GM23338 (cell line): ENCODE measurements around the gene HPD. TPM values are rescaled to one million over a fixed set of nuclear protein-coding genes. Genes with fewer than 3 reads are reported as not detected.
A peak's percentile ranks its signal among the peaks of the same experiment; 100 is the strongest.

Experiments used
- ATAC-seq: fragments of 200-7000 bp; cut with Tn5 transposase; 3 replicates; pipeline ENCODE4 v1.9.1; 2020
- DNase-seq: peaks from one replicate; pipeline ENCODE4 v3.0.0-alpha.2; 2015; ENCODE audit warnings: low spot score
- H2AFZ ChIP-seq: fragments of 200-600 bp; sonication (generic); 2 replicates; pipeline ENCODE4 v1.8.0; 2016; ENCODE audit warnings: antibody characterized with exemption, mild to moderate bottlenecking, moderate library complexity
- H3F3A ChIP-seq: fragments of 200-600 bp; sonication (generic); replicated peaks from 2 replicates; pipeline ENCODE4 v1.8.0; 2017; ENCODE audit warnings: antibody characterized with exemption, mixed run types, low read depth
- H3K27ac ChIP-seq: fragments of 200-600 bp; sonication (generic); 2 replicates; pipeline ENCODE4 v1.6.1; 2016; ENCODE audit warnings: low read depth
- H3K27me3 ChIP-seq: fragments of 200-600 bp; sonication (generic); 2 replicates; pipeline ENCODE4 v1.8.0; 2016; ENCODE audit warnings: mild to moderate bottlenecking, mixed run types, moderate library complexity; ENCODE audit not compliant: insufficient read depth
- H3K36me3 ChIP-seq: fragments of 200-600 bp; sonication (generic); 2 replicates; pipeline ENCODE4 v1.8.0; 2016; ENCODE audit warnings: mild to moderate bottlenecking; ENCODE audit not compliant: insufficient read depth
- H3K4me1 ChIP-seq: fragments of 200-600 bp; sonication (generic); 2 replicates; pipeline ENCODE4 v1.8.0; 2016; ENCODE audit warnings: mild to moderate bottlenecking, moderate library complexity; ENCODE audit not compliant: insufficient read depth
- H3K4me2 ChIP-seq: fragments of 200-600 bp; sonication (generic); 2 replicates; pipeline ENCODE4 v1.7.1; 2017; ENCODE audit warnings: mixed run types
- H3K4me3 ChIP-seq: fragments of 200-600 bp; sonication (generic); 2 replicates; pipeline ENCODE4 v1.6.1; 2016; ENCODE audit warnings: mixed run types
- H3K79me2 ChIP-seq: fragments of 200-600 bp; sonication (generic); replicated peaks from 2 replicates; pipeline ENCODE4 v1.8.0; 2017; ENCODE audit warnings: mild to moderate bottlenecking; ENCODE audit not compliant: insufficient read depth
- H3K9me2 ChIP-seq: fragments of 200-600 bp; sonication (generic); 2 replicates; pipeline ENCODE4 v1.8.0; 2017; ENCODE audit not compliant: insufficient read depth
- H4K20me1 ChIP-seq: fragments of 200-600 bp; sonication (generic); replicated peaks from 2 replicates; pipeline ENCODE4 v1.8.0; 2017; ENCODE audit warnings: mild to moderate bottlenecking; ENCODE audit not compliant: insufficient read depth
- H3K27ac Mint-ChIP-seq: 2 replicates; pipeline ENCODE4 v1.8.0; 2020; ENCODE audit warnings: inconsistent platforms, mild to moderate bottlenecking, moderate library complexity, mixed read lengths
- H3K27me3 Mint-ChIP-seq: 3 replicates; pipeline ENCODE4 v1.8.0; 2022; ENCODE audit warnings: low read depth, mild to moderate bottlenecking, moderate library complexity, mixed read lengths, inconsistent platforms; ENCODE audit not compliant: insufficient read depth, poor library complexity
- H3K36me3 Mint-ChIP-seq: 3 replicates; pipeline ENCODE4 v1.8.0; 2021; ENCODE audit warnings: low read depth, mild to moderate bottlenecking, inconsistent platforms, moderate library complexity, mixed read lengths
- H3K4me1 Mint-ChIP-seq: 3 replicates; pipeline ENCODE4 v1.8.0; 2020; ENCODE audit warnings: mild to moderate bottlenecking, inconsistent platforms, mixed read lengths
- H3K4me3 Mint-ChIP-seq: 3 replicates; pipeline ENCODE4 v1.8.0; 2021; ENCODE audit warnings: moderate library complexity, mild to moderate bottlenecking, inconsistent platforms, mixed read lengths
- H3K9me3 Mint-ChIP-seq: 3 replicates; pipeline ENCODE4 v1.8.0; 2020; ENCODE audit warnings: moderate library complexity, mild to moderate bottlenecking, inconsistent platforms, mixed read lengths
- CREB1 ChIP-seq: fragments of 250-450 bp; sonication (Bioruptor Pico); IDR thresholded peaks from 2 replicates; pipeline ENCODE4 v1.5.0; 2020; ENCODE audit warnings: low read depth, mild to moderate bottlenecking, moderate library complexity
- ETS1 ChIP-seq: IDR thresholded peaks from 2 replicates; pipeline ENCODE4 v1.6.1; 2016; ENCODE audit warnings: antibody characterized with exemption
- EZH2 ChIP-seq: fragments of 200-600 bp; sonication (generic); IDR thresholded peaks from one replicate; pipeline ENCODE4 v1.8.0; 2017; ENCODE audit warnings: antibody characterized with exemption, mild to moderate bottlenecking, low read depth; ENCODE audit not compliant: unreplicated experiment
- EZH2phosphoT487 ChIP-seq: fragments of 200-600 bp; sonication (generic); IDR thresholded peaks from one replicate; pipeline ENCODE4 v1.8.1; 2018; ENCODE audit warnings: antibody characterized with exemption; ENCODE audit not compliant: unreplicated experiment
- JUNB ChIP-seq: IDR thresholded peaks from one replicate; pipeline ENCODE4 v1.6.1; 2016; ENCODE audit warnings: antibody characterized with exemption; ENCODE audit not compliant: unreplicated experiment
- NANOG ChIP-seq: IDR thresholded peaks from 2 replicates; pipeline ENCODE4 v1.6.1; 2016; ENCODE audit warnings: antibody characterized with exemption, borderline replicate concordance
- POLR2AphosphoS5 ChIP-seq: IDR thresholded peaks from 2 replicates; pipeline ENCODE4 v1.6.1; 2016; ENCODE audit warnings: antibody characterized with exemption, low read depth
- STAT1 ChIP-seq: IDR thresholded peaks from one replicate; pipeline ENCODE4 v1.6.1; 2016; ENCODE audit warnings: antibody characterized with exemption; ENCODE audit not compliant: unreplicated experiment
- ZNF114 ChIP-seq: fragments of 250-450 bp; sonication (Bioruptor Pico); IDR thresholded peaks from 2 replicates; pipeline ENCODE4 v1.5.0; 2020; ENCODE audit warnings: mild to moderate bottlenecking, moderate library complexity
- ZNF331 ChIP-seq: fragments of 250-450 bp; sonication (Bioruptor Pico); IDR thresholded peaks from 2 replicates; pipeline ENCODE4 v1.5.0; 2020; ENCODE audit warnings: low read depth, mild to moderate bottlenecking, moderate library complexity
- polyA plus RNA-seq: library from polyadenylated mRNA; unstranded; fragments of >200 nt; fragmentation: Nextera tagmentation; extraction: Ambion mirVana; gene quantifications from 2 replicates; pipeline ENCODE4 v1.2.1, GENCODE V29; 2016
- total RNA-seq: library from RNA; depleted of rRNA; stranded (reverse); fragments of >200 nt; shearing (Covaris generic); gene quantifications from 2 replicates; pipeline ENCODE4 v1.2.3, GENCODE V29; 2014
- TF ChIP-seq, protein P1 (sequence below): IDR thresholded peaks from one replicate; pipeline ENCODE4 v1.6.1; 2018; ENCODE audit warnings: antibody characterized with exemption; ENCODE audit not compliant: unreplicated experiment
- TF ChIP-seq, protein P2 (sequence below): fragments of 250-450 bp; sonication (Bioruptor Pico); IDR thresholded peaks from 2 replicates; pipeline ENCODE4 v1.5.0; 2020; ENCODE audit warnings: mild to moderate bottlenecking, moderate library complexity
- TF ChIP-seq, protein P3 (sequence below), 2 experiments: fragments of 200-600 bp in 1 of 2; sonication (generic) in 1 of 2; conservative IDR thresholded peaks; 2 replicates each; pipeline versions ENCODE4 v1.5.1 to v1.6.1; 2016 to 2017; ENCODE audit warnings: antibody characterized with exemption in 2 of 2, low read depth in 2 of 2, mild to moderate bottlenecking in 2 of 2, moderate library complexity in 1 of 2

Gene HPD
- total and polyA plus RNA-seq, 2 experiments from 2014 or later, result not detected

- Histone ChIP-seq H4K20me1 (peaks cover 9% of the 10 kb centered on the region; the same call in 1 of the 2 replicates), H3K9me2 (no peaks in the 10 kb centered on the region), H3K4me2 (peak overlapping the region; percentile 82), H2AFZ (no peak overlapping the region), H3K36me3 (no peaks in the 10 kb centered on the region), H3K79me2 (peaks cover 59% of the 10 kb centered on the region), H3K27ac (peak overlapping the region; percentile 99), H3F3A (peaks cover 21% of the 10 kb centered on the region; the same call in 1 of the 2 replicates), H3K4me1 (peaks cover 37% of the 10 kb centered on the region), H3K4me3 (peak overlapping the region; percentile 59), H3K27me3 (no peaks in the 10 kb centered on the region)
- Mint-ChIP-seq H3K4me3 (peak overlapping the region; percentile 90), H3K9me3 (peaks cover 5% of the 10 kb centered on the region; the same call in 2 of the 3 replicates), H3K27ac (peak overlapping the region; percentile 100), H3K4me1 (peaks cover 44% of the 10 kb centered on the region), H3K27me3 (peaks cover 33% of the 10 kb centered on the region), H3K36me3 (peaks cover 49% of the 10 kb centered on the region)
- TF ChIP-seq, protein P1, sequence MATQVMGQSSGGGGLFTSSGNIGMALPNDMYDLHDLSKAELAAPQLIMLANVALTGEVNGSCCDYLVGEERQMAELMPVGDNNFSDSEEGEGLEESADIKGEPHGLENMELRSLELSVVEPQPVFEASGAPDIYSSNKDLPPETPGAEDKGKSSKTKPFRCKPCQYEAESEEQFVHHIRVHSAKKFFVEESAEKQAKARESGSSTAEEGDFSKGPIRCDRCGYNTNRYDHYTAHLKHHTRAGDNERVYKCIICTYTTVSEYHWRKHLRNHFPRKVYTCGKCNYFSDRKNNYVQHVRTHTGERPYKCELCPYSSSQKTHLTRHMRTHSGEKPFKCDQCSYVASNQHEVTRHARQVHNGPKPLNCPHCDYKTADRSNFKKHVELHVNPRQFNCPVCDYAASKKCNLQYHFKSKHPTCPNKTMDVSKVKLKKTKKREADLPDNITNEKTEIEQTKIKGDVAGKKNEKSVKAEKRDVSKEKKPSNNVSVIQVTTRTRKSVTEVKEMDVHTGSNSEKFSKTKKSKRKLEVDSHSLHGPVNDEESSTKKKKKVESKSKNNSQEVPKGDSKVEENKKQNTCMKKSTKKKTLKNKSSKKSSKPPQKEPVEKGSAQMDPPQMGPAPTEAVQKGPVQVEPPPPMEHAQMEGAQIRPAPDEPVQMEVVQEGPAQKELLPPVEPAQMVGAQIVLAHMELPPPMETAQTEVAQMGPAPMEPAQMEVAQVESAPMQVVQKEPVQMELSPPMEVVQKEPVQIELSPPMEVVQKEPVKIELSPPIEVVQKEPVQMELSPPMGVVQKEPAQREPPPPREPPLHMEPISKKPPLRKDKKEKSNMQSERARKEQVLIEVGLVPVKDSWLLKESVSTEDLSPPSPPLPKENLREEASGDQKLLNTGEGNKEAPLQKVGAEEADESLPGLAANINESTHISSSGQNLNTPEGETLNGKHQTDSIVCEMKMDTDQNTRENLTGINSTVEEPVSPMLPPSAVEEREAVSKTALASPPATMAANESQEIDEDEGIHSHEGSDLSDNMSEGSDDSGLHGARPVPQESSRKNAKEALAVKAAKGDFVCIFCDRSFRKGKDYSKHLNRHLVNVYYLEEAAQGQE, result no peak
- TF ChIP-seq EZH2, result no peak
- TF ChIP-seq STAT1, result no peak
- no peak for TF ChIP-seq ZNF331
- TF ChIP-seq JUNB, result no peak
- TF ChIP-seq, protein P2, sequence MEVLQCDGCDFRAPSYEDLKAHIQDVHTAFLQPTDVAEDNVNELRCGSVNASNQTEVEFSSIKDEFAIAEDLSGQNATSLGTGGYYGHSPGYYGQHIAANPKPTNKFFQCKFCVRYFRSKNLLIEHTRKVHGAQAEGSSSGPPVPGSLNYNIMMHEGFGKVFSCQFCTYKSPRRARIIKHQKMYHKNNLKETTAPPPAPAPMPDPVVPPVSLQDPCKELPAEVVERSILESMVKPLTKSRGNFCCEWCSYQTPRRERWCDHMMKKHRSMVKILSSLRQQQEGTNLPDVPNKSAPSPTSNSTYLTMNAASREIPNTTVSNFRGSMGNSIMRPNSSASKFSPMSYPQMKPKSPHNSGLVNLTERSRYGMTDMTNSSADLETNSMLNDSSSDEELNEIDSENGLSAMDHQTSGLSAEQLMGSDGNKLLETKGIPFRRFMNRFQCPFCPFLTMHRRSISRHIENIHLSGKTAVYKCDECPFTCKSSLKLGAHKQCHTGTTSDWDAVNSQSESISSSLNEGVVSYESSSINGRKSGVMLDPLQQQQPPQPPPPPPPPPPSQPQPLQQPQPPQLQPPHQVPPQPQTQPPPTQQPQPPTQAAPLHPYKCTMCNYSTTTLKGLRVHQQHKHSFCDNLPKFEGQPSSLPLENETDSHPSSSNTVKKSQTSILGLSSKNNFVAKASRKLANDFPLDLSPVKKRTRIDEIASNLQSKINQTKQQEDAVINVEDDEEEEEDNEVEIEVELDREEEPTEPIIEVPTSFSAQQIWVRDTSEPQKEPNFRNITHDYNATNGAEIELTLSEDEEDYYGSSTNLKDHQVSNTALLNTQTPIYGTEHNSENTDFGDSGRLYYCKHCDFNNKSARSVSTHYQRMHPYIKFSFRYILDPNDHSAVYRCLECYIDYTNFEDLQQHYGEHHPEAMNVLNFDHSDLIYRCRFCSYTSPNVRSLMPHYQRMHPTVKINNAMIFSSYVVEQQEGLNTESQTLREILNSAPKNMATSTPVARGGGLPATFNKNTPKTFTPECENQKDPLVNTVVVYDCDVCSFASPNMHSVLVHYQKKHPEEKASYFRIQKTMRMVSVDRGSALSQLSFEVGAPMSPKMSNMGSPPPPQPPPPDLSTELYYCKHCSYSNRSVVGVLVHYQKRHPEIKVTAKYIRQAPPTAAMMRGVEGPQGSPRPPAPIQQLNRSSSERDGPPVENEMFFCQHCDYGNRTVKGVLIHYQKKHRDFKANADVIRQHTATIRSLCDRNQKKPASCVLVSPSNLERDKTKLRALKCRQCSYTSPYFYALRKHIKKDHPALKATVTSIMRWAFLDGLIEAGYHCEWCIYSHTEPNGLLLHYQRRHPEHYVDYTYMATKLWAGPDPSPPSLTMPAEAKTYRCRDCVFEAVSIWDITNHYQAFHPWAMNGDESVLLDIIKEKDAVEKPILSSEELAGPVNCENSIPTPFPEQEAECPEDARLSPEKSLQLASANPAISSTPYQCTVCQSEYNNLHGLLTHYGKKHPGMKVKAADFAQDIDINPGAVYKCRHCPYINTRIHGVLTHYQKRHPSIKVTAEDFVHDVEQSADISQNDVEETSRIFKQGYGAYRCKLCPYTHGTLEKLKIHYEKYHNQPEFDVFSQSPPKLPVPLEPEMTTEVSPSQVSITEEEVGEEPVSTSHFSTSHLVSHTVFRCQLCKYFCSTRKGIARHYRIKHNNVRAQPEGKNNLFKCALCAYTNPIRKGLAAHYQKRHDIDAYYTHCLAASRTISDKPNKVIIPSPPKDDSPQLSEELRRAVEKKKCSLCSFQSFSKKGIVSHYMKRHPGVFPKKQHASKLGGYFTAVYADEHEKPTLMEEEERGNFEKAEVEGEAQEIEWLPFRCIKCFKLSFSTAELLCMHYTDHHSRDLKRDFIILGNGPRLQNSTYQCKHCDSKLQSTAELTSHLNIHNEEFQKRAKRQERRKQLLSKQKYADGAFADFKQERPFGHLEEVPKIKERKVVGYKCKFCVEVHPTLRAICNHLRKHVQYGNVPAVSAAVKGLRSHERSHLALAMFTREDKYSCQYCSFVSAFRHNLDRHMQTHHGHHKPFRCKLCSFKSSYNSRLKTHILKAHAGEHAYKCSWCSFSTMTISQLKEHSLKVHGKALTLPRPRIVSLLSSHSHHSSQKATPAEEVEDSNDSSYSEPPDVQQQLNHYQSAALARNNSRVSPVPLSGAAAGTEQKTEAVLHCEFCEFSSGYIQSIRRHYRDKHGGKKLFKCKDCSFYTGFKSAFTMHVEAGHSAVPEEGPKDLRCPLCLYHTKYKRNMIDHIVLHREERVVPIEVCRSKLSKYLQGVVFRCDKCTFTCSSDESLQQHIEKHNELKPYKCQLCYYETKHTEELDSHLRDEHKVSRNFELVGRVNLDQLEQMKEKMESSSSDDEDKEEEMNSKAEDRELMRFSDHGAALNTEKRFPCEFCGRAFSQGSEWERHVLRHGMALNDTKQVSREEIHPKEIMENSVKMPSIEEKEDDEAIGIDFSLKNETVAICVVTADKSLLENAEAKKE (CRISPR knock-in tag), result no peak
- no peak for TF ChIP-seq CREB1 (CRISPR knock-in tag)
- TF ChIP-seq, protein P3, sequence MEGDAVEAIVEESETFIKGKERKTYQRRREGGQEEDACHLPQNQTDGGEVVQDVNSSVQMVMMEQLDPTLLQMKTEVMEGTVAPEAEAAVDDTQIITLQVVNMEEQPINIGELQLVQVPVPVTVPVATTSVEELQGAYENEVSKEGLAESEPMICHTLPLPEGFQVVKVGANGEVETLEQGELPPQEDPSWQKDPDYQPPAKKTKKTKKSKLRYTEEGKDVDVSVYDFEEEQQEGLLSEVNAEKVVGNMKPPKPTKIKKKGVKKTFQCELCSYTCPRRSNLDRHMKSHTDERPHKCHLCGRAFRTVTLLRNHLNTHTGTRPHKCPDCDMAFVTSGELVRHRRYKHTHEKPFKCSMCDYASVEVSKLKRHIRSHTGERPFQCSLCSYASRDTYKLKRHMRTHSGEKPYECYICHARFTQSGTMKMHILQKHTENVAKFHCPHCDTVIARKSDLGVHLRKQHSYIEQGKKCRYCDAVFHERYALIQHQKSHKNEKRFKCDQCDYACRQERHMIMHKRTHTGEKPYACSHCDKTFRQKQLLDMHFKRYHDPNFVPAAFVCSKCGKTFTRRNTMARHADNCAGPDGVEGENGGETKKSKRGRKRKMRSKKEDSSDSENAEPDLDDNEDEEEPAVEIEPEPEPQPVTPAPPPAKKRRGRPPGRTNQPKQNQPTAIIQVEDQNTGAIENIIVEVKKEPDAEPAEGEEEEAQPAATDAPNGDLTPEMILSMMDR (conservative IDR thresholded peaks at IDR 0.05; ENCODE audit: low read depth in 2 of 2), result no peak
- TF ChIP-seq EZH2phosphoT487, result no peak
- TF ChIP-seq ZNF114 (CRISPR knock-in tag), result no peak
- no peak for TF ChIP-seq POLR2AphosphoS5
- no peak for TF ChIP-seq ETS1
- no peak for TF ChIP-seq NANOG
- DNase-seq (peak; percentile 58), ATAC-seq (no peak)
Measured at GRCh38 chr12:121801595-121802484, 56.8 kb downstream of the HPD start.
